Stimulated activated CD8-positive, alpha-beta memory T cell treated with anti-CD3 and anti-CD28 coated beads, Interleukin-7, amount 100 ng/mL, for 24 hours (primary cell): ENCODE results near the gene TP73.
A peak's percentile ranks its signal among the peaks of the same experiment; 100 is the strongest.
"Not testable (repeated sequence)": the region's sequence is repeated elsewhere in the genome, so short reads cannot be mapped to it uniquely, and the experiment has no call there.

ENCODE experiments used
- DNase-seq: peaks from one replicate; pipeline ENCODE4 v3.0.0-alpha.2; 2020; ENCODE audit warnings: low read depth

The TP73 gene

GRCh38 chr1:3744646-3745045 lies 92.3 kb downstream of the TP73 start:
- DNase-seq: no peak

GRCh38 chr1:3745071-3745470 lies 92.8 kb downstream of the TP73 start:
- no peak for DNase-seq

- no peak for DNase-seq
Observed at GRCh38 chr1:3745590-3746381, 93.5 kb downstream of the TP73 start.

- DNase-seq: no peak
Observed at GRCh38 chr1:3746389-3746829, 94.1 kb downstream of the TP73 start.

- DNase-seq: peak; percentile 78
Observed at GRCh38 chr1:3746830-3747521, 94.7 kb downstream of the TP73 start.

GRCh38 chr1:3747522-3747848 lies 95.2 kb downstream of the TP73 start:
- DNase-seq: no peak

GRCh38 chr1:3747903-3748302 lies 95.6 kb downstream of the TP73 start:
- no peak for DNase-seq

GRCh38 chr1:3748316-3748900 lies 96.1 kb downstream of the TP73 start:
- not testable (repeated sequence) for DNase-seq

GRCh38 chr1:3749512-3749911 lies 97.2 kb downstream of the TP73 start:
- DNase-seq: no peak

GRCh38 chr1:3750741-3751140 lies 98.4 kb downstream of the TP73 start:
- DNase-seq: no peak

- DNase-seq: no peak
Observed at GRCh38 chr1:3752400-3752945, 100.2 kb downstream of the TP73 start, which contains the start of gene CCDC27. TSS of gene CCDC27 (plus strand) at chr1:3752450. CDS start at chr1:3752482, 32 bp downstream.

GRCh38 chr1:3753656-3754454 lies 101.5 kb downstream of the TP73 start:
- no peak for DNase-seq

- no peak for DNase-seq
Observed at GRCh38 chr1:3756394-3756793, 104.1 kb downstream of the TP73 start.

- DNase-seq: no peak
Observed at GRCh38 chr1:3759164-3759563, 106.8 kb downstream of the TP73 start.

- DNase-seq: no peak
Observed at GRCh38 chr1:3759796-3760195, 107.5 kb downstream of the TP73 start.

- no peak for DNase-seq
Observed at GRCh38 chr1:3761296-3762010, 109.1 kb downstream of the TP73 start.

- no peak for DNase-seq
Observed at GRCh38 chr1:3762151-3762872, 110.0 kb downstream of the TP73 start.

GRCh38 chr1:3762873-3763228 lies 110.5 kb downstream of the TP73 start:
- no peak for DNase-seq

- DNase-seq: no peak
Observed at GRCh38 chr1:3763351-3764125, 111.2 kb downstream of the TP73 start.

GRCh38 chr1:3767328-3767925 lies 115.1 kb downstream of the TP73 start:
- no peak for DNase-seq
